Measurements from ENCODE around the gene PVRIG.
"Not testable (repeated sequence)": the region's sequence is repeated elsewhere in the genome, so short reads cannot be mapped to it uniquely, and the experiment has no call there.

DNA sequence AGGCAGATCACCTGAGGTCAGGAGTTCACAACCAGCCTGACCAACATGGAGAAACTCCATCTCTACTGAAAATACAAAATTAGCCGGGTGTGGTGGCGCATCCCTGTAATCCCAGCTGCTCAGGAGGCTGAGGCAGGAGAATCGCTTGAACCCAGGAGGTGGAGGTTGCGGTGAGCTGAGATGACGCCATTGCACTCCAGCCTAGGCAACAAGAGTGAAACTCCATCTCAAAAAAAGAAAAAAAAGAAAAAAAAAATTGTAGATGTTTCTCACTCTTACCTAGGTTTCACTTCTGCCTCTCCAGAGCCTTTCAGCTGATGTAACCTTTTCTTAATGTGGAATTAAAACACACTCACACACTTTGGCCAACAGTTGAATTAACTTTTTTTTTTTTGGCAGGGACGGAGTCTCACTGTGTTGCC lies 23.8 kb upstream of the PVRIG start:
- not testable (repeated sequence) for TF ChIP-seq POLR2A, CTCF, EP300 (IDR thresholded peaks at IDR 0.05)
